SK-N-MC (cell line): ENCODE data around the gene KCNJ11.

Experiments used
- DNase-seq: peaks from one replicate; pipeline ENCODE4 v3.0.0-alpha.2; 2011; ENCODE audit warnings: low read depth, low spot score
- H3K27ac ChIP-seq: fragments of 200-600 bp; sonication (generic); 2 replicates; pipeline ENCODE4 v1.5.1; 2016; ENCODE audit warnings: mixed run types
- H3K36me3 ChIP-seq: fragments of 200-600 bp; sonication (generic); 2 replicates; pipeline ENCODE4 v1.6.1; 2017; ENCODE audit warnings: antibody characterized with exemption, low read length, mixed read lengths; ENCODE audit not compliant: insufficient read depth
- H3K4me3 ChIP-seq: fragments of 200-600 bp; sonication (generic); 2 replicates; pipeline ENCODE4 v1.5.1; 2016
- H3K9ac ChIP-seq: fragments of 200-600 bp; sonication (generic); 2 replicates; pipeline ENCODE4 v1.8.0; 2017; ENCODE audit warnings: mixed run types, mixed read lengths; ENCODE audit not compliant: insufficient read length
- H3K9me3 ChIP-seq: fragments of 200-600 bp; sonication (generic); 2 replicates; pipeline ENCODE4 v1.6.1; 2017; ENCODE audit warnings: low read depth, mild to moderate bottlenecking, antibody characterized with exemption, low read length, moderate library complexity, mixed read lengths
- EZH2 ChIP-seq: fragments of 200-600 bp; sonication (generic); IDR thresholded peaks from one replicate; pipeline ENCODE4 v1.6.1; 2017; ENCODE audit warnings: antibody characterized with exemption
- FOXP2 ChIP-seq: optimal IDR thresholded peaks from 2 replicates; pipeline ENCODE3; 2011; ENCODE audit warnings: mild to moderate bottlenecking, moderate library complexity; ENCODE audit not compliant: insufficient read depth; ENCODE audit errors: extremely low read length, control extremely low read depth
- POLR2AphosphoS5 ChIP-seq: IDR thresholded peaks from 2 replicates; pipeline ENCODE4 v1.6.1; 2012; ENCODE audit warnings: mild to moderate bottlenecking, low read depth, low read length, borderline replicate concordance

KCNJ11 gene

DNA sequence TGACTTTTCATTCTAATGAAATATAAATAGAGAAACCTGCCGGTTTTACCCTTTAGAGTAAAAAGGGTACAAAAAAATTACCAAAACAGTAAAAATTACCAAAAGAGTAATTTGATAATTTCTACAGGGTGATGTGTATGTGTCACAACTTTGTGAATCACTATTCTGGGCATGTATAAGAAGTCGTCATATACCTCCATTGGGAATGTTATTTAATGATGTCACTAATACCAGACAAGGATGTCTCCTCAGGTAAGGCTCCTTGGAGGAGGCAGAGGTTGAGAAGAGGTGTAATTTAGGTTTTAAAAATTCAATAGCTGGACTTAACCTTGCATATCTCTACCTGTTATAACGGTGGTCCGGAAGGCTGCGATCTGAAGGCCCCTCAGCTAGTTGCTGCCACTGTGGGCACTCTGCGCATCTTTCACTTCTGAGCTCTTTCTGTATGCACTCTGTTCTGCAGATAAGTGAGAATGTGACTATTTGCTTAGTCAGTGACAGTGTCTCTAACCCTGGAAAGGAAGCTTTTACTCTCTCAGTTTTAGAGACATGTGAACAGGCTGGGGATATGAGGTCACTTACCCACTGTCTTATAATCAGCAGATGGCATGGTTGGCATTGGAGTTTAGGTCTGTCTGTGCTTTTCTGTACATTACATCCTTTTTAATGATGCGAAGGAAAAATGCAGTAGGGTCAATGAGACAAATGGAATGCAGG, 37.8 kb downstream of the KCNJ11 start:
- Histone ChIP-seq H3K27ac (no peak overlapping the region), H3K9me3 (no peaks in the 10 kb centered on the region), H3K36me3 (no peaks in the 10 kb centered on the region), H3K9ac (no peak overlapping the region), H3K4me3 (no peak overlapping the region)
- DNase-seq = no peak
- TF ChIP-seq POLR2AphosphoS5 = no peak
- TF ChIP-seq FOXP2 = no peak
- no peak for TF ChIP-seq EZH2

DNA sequence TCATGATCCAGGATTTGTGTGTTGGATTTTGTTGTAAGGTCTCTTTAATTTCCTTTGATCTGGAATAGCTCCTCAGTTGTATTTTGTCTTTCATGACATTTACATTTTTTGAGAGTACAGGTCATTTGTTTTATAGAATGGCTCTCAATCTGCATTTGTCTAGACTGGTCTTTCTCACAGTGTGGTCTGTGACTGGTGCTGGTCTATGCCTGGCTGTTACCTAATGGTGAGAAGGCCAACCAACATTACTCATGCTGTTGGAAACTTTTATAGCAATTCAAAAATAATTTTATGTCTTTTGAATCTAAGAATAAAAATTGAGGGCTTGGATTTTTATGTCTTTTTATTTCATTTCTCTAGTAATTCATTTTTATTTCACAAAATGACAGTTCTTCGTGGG, 40.8 kb downstream of the KCNJ11 start:
- no peak overlapping the region for H3K9ac ChIP-seq
- H3K27ac ChIP-seq = no peak overlapping the region
- no peaks in the 10 kb centered on the region for H3K9me3 ChIP-seq
- no peak overlapping the region for H3K4me3 ChIP-seq
- TF ChIP-seq FOXP2 = no peak
- TF ChIP-seq EZH2 = no peak
- no peak for TF ChIP-seq POLR2AphosphoS5
- no peak for DNase-seq
- H3K36me3 ChIP-seq = no peaks in the 10 kb centered on the region

DNA sequence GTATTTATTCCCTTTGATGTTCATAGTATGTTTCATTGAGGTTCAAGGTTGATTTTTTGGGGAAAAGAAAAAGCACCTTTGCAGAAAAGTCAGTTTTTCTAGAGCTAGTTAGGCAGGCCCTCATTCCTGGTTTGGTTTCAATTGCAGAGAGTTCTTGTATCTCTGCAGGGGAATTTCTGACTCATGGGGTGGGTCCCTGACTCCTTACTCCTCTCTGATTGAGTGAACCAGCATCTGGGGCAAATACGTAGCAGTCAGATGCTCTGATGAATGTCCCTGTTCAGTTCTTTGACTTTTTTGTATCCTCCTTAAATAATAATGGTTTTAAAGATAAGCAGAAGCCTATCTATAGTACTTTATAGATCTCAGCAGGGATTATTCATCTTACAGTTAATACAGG, 44.6 kb downstream of the KCNJ11 start:
- Histone ChIP-seq H3K36me3 (no peaks in the 10 kb centered on the region), H3K27ac (no peak overlapping the region), H3K9me3 (no peaks in the 10 kb centered on the region), H3K9ac (no peak overlapping the region), H3K4me3 (no peak overlapping the region)
- TF ChIP-seq EZH2 (no peak), FOXP2 (no peak), POLR2AphosphoS5 (no peak)
- DNase-seq = no peak

DNA sequence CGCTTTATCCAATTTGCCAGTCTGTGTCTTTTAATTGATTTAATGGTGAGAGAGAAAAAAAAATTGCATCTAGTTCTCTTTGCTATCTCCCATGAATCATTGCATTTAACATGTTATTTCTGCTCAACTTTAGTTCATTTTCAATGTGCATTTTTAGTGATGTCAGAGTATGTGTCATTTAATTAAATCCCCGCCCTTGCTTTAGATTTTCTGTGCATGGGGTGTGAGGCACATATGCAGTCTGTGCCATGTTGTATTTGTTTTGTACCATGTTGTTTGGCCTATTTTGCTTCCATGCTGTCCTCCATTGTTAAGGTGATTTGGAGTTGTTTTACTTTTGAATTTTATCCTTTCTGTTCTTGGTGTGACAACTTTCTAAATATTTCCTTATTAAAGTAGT, 45.2 kb downstream of the KCNJ11 start:
- Histone ChIP-seq H3K36me3 (no peaks in the 10 kb centered on the region), H3K9ac (no peak overlapping the region), H3K4me3 (no peak overlapping the region), H3K27ac (no peak overlapping the region), H3K9me3 (no peaks in the 10 kb centered on the region)
- TF ChIP-seq EZH2 (no peak), POLR2AphosphoS5 (no peak), FOXP2 (no peak)
- DNase-seq = no peak
